Stromal cell of bone marrow (primary cell): ENCODE measurements around the gene WNT8A.
"Not testable (repeated sequence)": the region's sequence is repeated elsewhere in the genome, so short reads cannot be mapped to it uniquely, and the experiment has no call there.

ENCODE experiments used
- DNase-seq: peaks from one replicate; pipeline ENCODE4 v3.0.0-alpha.2; 2012; ENCODE audit warnings: low read depth

The WNT8A gene, protein sequence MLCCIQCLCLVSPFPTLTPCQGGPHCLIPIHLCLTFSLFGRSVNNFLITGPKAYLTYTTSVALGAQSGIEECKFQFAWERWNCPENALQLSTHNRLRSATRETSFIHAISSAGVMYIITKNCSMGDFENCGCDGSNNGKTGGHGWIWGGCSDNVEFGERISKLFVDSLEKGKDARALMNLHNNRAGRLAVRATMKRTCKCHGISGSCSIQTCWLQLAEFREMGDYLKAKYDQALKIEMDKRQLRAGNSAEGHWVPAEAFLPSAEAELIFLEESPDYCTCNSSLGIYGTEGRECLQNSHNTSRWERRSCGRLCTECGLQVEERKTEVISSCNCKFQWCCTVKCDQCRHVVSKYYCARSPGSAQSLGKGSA

DNA sequence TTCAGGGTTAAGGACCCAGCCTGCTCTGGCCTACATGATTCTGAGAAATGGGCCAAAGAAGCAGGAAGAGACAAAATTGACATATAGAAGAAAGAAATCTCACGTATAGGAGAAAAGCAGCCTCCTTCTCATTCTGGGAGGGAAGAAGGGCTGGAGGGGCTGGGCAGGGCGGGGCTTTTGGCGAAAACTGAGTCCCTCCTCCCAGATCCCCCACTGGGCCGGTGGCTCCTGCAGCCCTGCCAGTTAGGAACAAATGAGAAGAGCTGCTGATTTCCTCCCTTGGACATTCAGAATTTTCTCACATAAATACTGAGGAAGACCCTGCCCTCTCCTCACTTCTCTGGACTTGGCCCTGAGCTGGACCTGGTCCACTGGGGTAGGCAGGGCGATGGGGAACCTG, at the start of gene WNT8A:
TSS of gene WNT8A (plus strand) at position 332 of the 400 bp plus-strand sequence. CDS start 95 bp downstream, outside the sequence.
- DNase-seq: no peak

DNA sequence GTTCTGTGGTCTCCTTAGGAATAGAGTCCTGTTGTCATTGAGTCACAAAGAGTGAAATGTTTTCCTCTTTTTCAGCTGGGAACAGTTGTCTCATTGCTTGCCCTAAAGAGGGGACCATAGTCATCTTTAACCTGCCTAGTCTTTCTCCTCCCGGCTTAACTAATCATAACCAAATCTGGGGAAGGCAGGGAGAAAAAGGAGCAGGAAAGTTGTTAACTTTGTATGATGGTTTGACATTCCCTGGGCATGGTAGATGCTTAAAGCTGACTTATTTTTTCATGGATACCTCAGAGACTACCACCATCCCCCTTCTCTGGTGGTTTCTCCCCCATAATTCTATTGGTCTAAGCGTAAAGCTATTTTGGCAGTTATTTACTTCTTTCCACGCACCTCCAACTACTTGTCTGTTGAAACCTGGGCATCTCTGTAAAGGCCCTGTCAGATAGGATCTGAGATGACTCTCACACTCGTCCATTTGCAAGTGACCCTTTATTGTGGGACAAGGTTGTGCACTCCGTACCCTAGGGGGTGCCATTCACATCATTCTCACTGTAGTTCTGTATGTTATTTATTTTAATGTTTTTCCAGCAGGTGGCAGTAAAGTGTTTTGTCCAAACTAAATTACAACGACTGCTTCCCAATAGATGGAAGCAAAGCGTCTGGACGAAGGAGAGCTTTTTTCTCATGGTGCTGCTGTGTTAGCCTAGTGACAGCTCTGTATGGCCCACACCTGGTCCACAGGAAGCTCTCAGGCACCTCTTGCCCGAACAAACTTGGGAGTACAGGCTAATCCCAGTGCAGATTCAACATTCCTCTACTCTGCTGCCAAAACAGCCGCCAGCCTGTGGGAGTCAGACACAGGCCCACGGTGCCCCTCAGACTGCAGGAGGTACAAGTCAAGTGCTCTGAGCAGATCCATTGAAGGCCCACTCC, 48.0 kb upstream of the WNT8A start:
- peak; percentile 78 for DNase-seq

DNA sequence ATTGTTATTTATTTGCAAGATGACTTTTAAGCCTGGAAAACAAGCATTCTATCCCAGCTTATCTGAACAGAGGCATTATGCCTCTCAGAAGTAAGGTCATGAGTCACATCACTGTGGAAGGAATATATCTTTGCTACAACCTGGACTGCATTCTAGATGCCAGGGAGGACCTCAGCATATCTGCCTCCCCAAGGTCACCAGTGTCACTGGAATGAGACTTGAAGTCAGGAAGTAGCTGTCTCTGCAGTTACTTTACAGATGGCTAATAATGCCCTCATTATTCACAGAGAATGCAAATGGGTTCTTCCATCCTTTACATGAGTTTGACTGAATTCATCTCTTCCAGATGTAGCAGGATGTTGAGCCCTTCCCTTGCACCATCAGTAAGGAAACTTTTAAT, 46.6 kb upstream of the WNT8A start:
- no peak for DNase-seq

DNA sequence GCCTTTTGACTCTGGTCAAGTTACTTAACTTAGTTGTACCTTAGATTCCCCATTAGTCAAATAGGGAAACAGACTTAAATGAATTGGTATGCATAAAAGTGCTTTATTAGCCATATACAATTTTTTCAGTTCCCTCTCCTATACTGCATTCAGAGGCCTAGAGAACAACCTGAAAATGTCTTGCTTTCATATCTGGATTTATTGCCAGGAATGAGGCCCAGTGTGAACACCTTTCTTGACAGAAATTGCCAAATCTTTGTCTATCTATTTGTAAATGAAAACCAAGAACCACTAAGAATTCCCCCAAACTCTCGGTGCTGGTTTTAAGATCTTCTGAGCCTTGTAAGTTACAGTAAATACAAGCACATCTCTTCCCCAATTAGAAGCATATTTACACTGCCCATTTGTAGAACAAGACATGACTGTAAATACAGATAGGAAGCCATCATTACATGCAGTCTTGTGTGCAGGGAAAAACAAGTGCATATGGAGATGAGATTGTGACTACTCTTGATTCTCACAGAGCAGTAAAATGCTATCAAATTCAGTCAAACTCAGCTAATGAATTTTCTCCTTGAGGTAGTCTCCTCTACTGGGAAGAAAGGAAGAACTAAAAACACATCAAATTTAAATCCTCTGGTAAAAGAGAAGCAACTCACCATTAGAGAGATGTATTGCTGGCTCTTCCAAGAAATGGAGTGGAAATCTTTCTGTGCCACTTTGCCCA, 45.8 kb upstream of the WNT8A start:
- no peak for DNase-seq

DNA sequence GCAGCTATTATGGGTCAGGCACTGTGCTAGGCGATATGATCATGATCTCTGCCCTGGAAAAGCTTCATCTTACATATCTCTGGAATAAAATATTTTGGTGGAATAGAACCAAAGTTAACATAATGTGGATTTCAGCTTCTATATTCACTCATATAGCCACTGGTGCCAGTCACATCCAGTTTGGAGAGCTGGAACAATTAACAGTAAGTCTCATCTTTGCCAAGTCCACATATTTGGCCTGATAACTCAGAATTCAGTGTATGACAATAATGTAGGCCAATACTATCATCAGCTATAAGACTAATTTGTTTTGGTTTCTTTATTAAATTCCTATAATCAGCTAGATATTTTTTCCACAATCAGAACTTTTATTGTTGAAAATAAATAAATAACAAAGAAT, 45.0 kb upstream of the WNT8A start:
- DNase-seq: no peak

DNA sequence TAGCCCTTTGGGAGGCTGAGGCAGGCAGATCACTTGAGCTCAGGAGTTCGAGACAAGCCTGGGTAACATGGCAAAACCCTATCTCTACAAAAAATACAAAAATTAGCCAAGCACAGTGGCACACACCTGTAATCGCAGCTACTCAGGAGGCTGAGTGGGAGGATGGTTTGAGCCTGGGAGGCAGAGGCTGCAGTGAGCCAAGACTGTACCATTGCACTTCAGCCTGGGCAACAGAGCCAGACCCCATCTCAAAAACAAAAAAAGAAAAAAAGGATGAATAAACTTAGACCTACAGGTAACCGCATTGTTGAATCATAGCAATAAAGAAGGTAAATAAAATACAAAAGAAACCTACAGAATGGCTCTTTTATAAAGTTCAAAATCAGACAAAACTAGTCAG, 38.5 kb upstream of the WNT8A start:
- DNase-seq: not testable (repeated sequence)

DNA sequence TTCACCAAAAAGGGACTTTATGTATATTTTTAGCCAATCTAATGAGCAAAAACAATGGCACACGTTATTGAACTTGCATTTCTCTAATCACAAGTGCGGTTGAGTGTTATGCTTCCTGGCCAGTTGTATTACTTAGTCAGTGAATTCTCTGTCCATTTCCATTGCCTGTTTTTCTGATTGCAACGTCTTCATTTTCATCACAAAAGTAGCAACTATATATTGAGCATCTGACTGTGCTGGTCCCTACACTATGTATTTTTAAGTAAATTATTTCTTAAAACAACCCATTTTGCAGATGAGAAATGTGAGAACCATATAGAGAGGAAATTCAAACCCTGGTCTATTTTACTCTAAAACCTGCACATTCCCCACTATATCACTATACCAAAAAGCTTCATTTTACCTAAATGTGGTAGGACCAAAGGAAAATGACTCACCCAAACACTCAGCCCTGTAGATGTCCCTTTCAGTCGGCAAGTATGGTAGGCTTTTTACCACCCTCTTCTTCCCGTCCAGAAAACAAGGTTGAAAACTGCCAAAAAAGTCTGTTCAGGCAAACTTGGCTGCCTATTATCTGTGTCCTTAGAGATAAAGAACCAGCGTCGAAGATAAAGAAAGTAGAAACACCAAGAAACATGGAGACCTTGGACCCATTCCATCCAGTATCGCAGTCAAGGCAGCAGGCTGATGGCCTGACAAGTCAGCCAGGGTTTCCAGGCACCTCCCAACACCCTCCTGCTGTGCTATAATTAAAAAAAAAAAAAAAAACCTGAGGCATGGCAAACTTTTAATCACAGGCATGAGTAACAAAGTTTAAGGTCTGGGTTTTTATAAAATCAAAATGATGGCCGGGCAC, 32.2 kb upstream of the WNT8A start:
- DNase-seq: no peak

DNA sequence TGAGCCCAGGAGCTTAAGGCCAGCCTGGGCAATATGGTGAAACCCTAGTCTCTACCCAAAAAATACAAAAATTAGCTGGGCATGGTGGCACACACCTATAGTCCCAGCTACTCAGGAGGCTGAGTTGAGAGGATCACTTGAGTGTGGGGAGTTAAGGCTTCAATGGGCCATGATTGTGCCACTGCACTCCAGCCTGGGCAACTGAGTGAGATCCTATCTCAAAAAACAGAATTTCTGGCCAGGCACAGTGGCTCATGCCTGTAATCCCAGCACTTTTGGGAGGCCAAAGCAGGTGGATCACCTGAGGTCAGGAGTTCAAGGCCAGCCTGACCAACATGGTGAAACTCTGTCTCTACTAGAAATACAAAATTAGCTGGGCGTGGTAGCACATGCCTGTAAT, 31.1 kb upstream of the WNT8A start:
- DNase-seq: not testable (repeated sequence)

DNA sequence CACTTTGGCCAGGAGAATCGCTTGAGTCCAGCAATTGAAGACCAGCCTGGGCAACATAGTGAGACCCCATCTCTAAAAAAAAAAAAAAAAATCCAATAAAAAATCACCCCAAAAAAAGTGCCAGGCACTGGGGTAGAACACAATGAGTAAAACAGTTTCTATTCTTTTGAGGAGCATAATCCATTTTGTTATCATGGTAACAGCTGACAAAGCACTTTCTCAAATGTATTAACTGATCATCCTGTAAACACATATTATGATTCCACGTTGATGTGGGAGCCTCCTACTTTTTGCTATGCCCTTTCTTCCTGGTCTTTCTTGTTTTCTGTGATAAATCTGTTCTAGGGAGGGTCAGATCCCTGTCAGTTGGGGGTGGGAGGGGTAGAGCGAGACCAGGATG, 30.3 kb upstream of the WNT8A start:
- DNase-seq: no peak

DNA sequence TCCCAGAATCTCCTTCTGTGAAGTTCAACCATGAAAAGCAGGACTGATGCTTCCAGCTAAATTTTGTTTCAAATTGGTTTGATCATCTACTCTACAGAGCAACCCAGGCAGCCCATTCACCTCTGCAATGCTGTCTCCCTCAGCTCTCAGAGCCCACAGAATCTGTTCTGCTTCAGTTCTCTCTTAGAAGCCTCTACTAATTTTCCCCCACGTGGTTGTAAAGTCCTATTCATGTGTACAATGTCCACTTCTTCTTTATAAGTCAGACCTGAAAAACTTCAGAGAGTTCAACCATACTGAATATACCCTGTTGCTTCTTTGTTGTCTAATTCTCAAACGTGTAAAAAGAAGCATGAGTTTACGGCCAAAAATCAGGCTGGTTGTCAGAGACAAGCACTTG, 29.6 kb upstream of the WNT8A start:
- DNase-seq: no peak

DNA sequence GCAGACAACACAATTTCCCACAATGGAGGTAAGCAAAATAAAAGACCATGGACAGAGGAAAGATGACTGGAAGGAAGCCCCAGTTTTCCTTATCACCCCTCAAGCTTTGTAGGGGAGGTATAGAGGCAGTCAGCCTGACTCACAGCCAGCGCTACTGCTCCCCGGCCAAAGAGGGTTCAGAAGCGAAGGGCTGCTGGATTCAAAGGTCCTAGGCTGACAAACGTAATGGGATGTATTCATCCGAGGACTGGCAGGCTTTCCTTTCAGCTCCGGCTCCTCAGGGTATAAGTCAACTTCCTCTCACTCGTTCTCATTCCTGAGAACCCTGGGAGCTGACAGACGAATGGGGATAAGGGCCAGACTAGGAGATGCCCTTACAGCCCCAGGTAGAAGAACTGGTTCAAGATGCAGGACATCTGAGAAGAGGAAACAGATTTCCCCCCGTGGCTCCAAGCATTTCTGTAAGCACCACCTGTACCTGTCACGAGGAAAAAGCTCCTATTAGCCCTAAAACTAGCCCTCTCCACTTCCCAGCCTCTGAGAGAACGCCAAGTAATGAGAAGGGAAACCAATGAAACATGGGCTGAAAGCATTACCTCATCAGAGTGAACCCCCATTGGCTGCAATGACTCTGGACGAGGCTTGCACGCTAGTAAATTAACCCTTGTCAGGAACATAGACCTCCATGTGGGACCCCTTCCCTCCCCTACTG, 28.8 kb upstream of the WNT8A start:
- DNase-seq: no peak

DNA sequence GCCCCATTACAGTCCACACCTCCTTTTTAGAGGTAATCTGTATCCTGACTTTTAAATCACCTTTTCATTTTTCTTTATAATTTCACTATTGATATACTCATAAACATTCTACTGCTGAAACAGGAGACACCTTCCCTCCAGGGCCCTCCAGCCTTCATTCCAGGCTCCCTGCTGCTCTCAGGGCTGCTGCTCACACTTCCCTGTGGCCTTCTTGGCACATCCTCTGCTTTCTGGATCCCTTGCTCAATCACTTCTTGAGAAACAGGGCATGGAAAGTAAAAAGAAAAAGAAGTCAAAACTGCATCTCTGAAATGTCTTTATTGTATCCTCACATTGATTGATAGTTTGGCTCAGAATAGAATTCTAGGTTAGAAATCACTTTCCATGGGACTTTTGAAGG, 19.3 kb upstream of the WNT8A start:
- DNase-seq: no peak

DNA sequence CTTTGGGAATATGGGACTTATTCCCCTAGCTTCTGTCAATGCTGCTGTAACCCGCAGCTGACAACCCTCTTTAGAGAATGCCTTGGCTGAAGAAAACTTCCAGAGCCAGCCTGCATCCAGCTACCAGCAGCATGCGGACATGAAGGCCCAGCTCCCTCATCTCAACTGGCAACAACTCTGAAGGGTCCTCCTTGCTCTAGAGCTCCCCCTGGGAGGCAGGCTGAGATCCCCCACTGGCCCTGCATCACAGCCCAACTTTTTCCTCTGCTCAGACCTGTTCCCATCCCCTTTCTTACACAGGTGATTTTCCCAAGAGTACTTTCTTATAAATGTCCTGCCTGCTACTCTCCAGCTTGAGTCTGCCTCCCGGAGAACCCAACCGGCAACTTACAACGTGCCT, 18.7 kb upstream of the WNT8A start:
- no peak for DNase-seq

DNA sequence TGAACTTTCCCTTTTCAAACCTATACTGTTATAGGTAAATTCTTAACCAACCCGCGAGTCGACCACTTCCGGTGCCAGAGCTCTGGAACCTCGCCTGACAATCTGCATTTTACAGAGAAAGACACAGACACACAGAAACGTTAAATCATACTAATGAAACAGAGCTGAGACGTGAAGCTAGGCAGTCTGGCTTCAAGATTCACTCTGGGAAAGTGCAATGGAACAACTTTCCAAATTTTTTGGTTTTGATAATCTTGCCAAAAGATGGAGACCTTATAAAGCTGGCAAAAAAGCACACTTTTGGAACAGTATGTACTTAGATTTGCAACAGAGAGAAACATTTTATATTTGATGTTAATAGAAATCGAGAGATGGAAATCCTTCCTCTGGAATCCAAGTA, 15.9 kb upstream of the WNT8A start:
- DNase-seq: no peak

DNA sequence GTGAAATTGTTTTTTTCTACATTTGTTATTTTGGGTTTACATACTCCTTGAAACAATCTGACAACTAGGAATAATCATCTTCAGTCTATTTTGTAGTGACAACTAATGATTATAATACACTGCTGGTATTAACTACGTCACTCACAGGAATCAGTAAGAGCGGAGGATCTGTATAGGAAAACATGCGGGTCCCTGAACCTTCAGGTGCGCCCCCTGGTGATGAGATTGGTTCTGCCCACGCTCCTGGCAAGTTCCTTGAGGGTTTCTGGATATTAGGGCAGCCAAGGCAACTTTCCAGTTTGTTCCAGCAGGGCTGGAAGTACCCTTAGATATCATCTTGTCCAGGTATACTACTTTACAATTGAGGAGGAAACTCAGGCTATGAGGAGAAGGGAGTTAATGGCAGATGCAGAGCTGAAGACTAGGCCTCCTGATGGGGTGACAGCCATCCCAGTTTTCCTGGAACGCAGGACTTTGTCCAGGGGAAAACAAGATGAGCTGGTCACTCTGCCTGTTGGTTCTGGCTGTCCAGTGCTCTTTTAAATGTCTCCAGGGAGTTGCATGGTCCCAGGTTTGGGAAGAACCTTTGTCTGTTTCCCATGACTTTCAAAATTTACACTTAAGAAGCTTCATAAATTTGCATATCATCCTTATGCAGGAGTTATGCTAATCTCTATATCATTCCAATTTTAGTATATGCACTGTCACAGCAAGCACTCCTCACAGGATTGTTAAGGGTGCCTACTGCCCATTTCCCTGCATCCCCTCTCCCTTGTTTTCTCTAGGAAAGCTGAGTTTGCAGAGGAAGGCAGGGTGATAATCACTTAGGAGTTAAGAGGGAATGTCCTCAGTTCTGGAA, 14.9 kb upstream of the WNT8A start:
- peak; percentile 55 for DNase-seq

DNA sequence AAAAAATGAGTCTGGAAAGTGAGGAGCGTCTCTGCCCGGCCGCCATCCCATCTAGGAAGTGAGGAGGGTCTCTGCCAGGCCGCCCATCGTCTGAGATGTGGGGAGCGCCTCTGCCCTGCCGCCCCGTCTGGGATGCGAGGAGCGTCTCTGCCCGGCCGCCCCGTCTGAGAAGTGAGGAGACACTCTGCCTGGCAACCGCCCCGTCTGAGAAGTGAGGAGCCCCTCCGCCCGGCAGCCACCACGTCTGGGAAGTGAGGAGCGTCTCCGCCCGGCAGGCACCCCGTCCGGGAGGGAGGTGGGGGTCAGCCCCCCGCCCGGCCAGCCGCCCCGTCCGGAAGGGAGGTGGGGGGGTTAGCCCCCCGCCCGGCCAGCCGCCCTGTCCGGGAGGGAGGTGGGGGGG, 13.8 kb upstream of the WNT8A start:
- not testable (repeated sequence) for DNase-seq

DNA sequence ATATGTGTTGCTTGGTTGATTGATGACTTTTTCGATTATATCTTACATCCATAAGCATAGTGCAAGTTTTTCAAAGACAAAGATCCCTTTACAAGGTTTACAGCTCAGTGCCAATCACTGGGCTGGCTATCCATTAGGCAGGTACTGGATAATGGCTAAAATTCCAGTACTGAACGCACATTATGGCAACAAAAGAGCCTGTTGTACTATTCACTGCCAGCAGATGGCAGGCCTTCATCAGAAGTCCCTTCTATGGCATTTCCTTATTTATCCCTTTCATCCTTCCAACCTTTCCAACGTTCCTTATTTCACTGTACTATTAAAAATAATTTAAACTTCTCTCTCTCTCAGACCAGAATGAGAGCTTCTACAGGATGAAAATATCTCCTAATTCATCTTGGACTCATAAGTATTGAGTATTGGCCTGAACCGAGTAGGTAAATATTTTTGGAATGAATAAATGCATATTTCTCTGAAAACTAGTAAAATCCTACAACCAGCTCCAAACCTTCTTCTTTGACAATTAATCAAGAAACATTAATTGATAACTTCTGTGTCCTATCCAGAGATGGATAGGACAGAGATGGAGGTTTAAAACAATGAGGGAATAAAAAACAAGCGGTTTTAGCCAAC, 6.7 kb upstream of the WNT8A start:
- DNase-seq: peak; percentile 45

DNA sequence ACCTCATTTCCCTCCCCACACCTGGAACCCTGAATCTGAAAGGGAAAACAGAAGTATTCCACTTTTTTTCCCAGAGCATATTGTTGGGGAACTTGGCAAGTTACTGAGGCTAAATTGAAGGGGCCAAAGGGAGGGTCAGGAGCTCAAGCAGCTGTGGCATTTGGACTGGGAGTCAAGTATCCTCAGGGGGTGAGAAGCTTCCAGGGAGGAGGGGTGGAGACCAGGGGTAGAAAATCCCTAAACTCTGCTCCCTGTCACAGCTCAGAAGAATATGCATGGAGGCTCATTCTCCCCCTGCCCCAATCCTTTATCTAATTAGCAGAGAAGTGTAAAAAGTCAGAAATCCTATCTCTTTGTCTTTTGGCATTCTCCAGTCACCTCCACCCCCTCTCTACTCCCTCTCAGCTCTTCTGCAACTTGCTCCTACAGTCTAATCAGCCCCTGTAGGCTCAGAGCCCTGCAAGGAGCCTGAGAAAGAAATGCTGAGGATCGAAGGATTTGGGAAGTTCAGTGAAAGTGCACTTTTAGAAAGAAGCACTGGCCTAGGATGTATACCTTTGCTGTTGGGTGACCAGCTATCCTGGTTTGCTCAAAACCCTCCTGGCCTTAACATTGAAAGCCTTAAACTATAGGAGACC, 5.7 kb upstream of the WNT8A start:
- no peak for DNase-seq

DNA sequence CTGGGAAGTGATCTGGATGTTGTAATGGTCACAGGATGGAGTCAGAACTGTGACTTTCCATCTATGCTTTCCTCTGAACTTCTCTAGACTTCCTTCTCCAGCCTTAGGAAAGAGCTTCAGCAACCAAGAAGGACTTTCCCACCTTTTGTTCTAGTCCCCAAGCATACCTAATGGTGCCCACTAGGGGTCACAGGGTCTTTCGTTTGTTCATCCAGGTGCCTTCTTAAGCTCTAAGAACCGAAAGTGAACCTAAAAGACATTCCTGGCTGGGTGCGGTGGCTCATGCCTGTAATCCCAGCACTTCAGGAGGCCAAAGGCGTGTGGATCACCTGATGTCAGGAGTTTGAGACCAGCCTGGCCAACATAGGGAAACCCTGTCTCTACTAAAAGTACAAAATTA, 1.8 kb upstream of the WNT8A start:
- DNase-seq: no peak
